CD4-positive, alpha-beta T cell treated with Interleukin-6 at 100 ng/mL for 8 hours (primary cell): Measurements from ENCODE around the gene SFI1.
"Not testable (repeated sequence)": the region's sequence is repeated elsewhere in the genome, so short reads cannot be mapped to it uniquely, and the experiment has no call there.

Experiments used
- DNase-seq: peaks from one replicate; pipeline ENCODE4 v3.0.0-alpha.2; 2020; ENCODE audit warnings: mixed read lengths, low spot score

Gene SFI1

GRCh38 chr22:31588970-31589675 lies 92.8 kb downstream of the SFI1 start:
- no peak for DNase-seq

- not testable (repeated sequence) for DNase-seq
Measured at GRCh38 chr22:31590161-31590560, 93.8 kb downstream of the SFI1 start.

GRCh38 chr22:31595271-31595670 lies 98.9 kb downstream of the SFI1 start:
- DNase-seq: no peak

- no peak for DNase-seq
Measured at GRCh38 chr22:31602259-31602952, 106.1 kb downstream of the SFI1 start.

- DNase-seq: no peak
Measured at GRCh38 chr22:31603081-31603525, 106.8 kb downstream of the SFI1 start.

- no peak for DNase-seq
Measured at GRCh38 chr22:31603574-31603973, 107.2 kb downstream of the SFI1 start.

DNA sequence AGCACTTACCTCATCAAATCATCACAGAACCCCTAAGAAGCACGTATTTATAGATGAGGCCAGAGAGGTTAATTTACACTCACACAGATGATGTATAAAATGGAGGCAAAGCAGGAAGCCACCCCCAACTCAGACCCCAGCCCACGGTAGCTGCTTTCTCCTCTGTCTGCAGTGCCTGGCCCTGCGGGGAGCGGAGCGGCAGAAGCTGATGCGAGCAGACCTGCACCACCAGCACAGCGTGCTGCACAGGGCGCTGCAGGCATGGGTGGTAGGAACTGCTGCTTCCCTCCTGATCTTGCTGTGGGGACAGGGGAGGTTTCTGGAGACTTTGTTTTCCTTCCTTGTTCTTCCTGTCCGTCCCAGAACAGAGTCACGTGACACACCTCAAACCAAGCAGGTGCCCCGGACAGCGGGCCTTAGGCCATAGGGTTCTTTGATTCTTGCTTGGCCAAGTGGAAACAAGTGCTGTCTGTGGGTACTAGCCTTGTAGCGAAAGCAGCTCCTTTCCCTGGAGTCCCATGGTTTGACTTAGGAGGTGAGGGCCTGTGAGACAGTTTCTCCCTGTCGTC lies 107.9 kb downstream of the SFI1 start:
- no peak for DNase-seq

DNA sequence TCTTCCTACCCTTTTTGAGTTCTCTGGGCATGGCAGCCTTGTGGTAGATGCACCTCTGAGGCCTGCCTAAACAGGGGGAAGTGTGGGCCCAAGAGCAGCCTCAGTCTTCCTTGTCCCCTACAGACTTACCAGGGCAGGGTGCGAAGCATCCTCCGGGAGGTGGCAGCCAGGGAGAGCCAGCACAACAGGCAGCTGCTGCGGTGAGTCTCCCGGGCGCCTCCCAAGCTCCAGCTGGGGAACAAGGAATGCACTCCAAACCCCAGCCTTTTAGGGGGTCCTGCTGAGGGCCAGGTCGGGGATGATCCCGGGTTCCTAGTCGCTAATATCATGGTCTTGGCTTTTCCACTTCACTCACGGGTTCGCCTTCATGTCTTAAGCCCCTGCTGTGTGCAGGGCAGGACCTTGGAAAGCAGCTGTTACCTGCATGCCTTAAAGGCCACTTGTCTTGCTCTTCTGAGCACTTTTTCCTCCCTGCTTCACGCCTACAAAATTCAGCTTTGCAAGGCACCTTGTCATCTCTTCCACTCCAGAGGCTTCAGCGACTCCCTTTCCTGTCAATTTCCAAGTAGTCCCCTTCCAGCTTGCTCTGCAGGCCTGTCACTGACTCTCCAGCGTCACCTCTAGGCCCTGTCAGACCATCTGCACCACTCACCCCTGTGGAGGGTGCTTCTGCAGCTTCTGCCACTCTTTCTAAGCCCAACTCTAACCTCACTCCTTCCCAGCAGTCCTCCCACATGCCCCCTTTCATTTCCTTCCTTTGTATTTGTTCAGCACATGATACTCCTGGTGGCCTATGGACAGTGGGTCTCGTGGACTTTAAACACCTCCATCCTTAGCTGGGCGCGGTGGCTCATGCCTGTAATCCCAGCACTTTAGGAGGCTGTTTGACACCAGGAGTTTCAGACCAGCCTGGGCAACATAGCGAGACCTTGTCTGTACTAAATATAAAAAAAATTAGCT lies 108.7 kb downstream of the SFI1 start:
- DNase-seq: no peak

GRCh38 chr22:31605851-31606585 lies 109.7 kb downstream of the SFI1 start:
- DNase-seq: no peak

DNA sequence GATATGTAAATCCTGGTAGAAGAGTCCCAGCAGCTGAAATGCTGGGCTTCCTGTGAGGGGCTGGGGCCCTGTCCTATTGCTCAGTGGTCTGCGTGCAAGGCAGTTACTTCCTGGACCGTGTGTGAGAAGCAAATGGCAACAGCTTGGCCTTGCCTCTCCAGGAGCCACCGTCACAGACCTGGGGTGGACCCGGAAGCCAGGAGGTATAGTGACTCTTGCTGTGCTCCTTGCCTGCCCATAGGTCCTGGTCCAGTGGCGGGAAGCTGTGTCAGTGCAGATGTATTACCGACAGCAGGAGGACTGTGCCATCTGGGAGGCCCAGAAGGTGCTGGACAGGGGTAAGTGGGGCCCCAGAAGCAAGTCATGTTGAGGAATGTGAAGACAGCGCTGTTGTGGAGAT lies 111.4 kb downstream of the SFI1 start:
- DNase-seq: no peak

DNA sequence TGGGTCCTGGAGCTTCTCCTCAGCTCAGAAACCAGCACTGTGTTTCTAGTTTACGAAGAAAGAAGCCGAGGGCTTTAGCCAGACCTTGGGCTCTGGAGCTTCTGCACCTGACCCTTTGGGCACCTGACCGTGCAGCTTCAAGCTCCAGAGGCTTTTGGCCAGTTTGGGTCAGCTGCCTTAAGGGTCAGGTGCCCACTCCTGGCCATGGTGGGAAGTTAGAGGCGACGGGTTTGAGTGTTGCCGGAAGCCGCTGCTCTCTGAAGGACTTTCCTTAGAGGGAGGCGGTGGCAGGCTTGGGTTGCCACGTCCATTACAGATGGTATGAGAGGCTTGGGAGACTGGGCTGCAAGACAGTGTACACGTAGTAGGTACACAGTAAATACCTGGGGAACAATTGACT lies 113.4 kb downstream of the SFI1 start:
- no peak for DNase-seq

DNA sequence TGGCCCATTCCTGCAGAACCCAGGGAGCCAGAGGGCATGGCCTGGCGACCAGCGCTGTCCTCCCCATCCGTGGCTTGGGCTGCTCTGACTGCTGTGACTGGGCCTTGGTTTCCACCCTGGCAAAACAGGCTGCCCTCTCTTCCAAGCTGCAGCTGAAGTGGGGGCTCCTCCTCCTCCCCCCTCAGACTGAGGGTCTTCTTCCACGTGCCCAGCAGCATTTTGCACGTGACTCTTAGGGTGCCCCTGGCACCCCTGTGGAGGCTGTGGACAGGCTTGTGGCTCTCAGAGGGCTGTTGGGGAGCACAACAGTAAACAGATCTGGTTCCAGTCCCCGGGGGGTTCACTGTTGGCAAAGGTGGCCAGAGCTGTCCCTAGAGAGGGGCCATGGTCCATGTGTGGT lies 114.3 kb downstream of the SFI1 start:
- no peak for DNase-seq

DNA sequence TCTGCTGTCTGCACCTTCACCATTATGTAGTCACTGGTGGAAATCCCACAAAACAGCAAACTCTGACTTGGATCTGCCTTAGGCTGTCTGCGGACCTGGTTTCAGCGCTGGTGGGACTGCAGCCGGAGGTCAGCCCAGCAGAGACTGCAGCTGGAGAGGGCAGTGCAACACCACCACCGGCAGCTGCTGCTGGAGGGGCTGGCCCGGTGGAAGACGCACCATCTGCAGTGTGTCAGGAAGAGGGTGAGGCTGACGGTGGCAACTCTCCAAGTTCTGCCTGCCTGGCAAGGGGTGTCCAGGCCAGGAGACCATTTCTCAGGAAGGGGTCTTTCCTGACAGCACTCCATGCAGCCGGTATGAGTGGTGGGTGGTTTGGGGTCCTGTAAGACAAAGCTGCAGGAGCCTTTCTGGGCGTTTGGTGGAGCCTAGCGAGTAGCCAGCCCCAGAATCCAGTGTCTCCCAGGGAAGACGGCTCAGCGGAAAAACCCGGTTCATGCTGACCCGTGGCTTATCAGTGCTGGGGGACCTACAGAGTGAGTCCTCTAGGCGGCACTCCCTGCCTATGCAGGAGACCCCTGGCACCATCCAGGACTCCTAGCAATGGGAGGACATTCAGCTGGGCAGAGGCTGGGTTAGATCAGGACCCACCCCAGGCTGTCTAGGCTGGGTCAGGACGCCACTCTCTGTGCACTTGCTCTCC lies 114.9 kb downstream of the SFI1 start:
- no peak for DNase-seq

- DNase-seq: no peak
Measured at GRCh38 chr22:31612891-31613285, 116.6 kb downstream of the SFI1 start.

GRCh38 chr22:31613286-31613903 lies 117.1 kb downstream of the SFI1 start:
- no peak for DNase-seq

DNA sequence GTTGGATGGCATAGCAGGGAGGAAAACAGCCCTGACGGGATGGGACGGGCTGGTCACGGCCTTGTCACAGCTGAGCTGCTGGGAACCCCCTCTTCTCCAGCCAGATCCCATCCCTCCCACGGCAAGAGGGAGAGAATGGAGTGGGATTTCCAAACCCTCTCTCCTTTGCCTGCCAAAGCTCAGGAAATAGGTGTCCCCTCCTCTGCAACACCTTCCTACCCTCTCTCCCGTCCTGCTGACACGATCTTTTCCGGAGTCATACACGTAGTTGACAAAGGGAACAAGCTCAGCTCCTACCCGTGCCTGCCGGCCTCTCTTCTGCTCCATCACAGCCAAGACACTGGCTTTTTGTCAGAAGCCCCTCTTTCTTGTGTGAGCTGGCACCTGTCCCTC lies 117.6 kb downstream of the SFI1 start:
- DNase-seq: no peak

DNA sequence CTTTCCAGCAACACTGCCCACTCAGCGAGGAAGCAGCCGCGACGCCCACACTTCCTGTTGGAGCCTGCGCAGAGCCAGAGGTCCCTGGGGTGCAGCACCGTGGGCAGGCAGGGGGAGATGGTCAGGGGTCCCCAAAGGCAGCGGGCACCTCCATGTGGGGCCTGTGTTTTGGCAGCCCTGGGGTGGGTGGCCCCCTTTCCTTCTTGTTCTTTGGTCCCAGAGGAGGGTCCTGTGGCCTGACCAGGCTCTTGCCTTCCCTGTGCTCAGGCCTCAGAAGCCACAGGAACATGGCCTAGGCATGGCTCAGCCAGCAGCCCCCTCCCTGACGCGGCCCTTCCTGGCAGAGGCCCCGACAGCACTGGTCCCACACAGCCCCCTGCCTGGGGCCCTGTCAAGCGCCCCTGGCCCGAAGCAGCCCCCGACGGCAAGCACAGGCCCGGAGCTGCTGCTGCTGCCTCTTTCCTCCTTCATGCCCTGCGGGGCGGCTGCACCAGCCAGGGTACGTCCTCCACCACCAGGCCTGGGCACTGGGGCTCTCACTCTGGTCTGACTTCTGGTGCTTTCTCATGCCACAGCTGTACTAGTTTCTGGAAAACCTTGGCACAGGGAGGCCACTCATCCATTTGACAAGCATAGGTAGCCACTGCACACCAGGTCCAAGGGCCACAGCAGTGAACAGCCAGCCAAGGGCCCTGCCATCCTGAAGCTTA lies 118.6 kb downstream of the SFI1 start:
- no peak for DNase-seq

- no peak for DNase-seq
Measured at GRCh38 chr22:31615491-31615860, 119.1 kb downstream of the SFI1 start.

GRCh38 chr22:31615940-31616314 lies 119.6 kb downstream of the SFI1 start:
- DNase-seq: no peak
